Measurements from ENCODE around the gene NR4A2.
A peak's percentile ranks its signal among the peaks of the same experiment; 100 is the strongest.

The NR4A2 gene

DNA sequence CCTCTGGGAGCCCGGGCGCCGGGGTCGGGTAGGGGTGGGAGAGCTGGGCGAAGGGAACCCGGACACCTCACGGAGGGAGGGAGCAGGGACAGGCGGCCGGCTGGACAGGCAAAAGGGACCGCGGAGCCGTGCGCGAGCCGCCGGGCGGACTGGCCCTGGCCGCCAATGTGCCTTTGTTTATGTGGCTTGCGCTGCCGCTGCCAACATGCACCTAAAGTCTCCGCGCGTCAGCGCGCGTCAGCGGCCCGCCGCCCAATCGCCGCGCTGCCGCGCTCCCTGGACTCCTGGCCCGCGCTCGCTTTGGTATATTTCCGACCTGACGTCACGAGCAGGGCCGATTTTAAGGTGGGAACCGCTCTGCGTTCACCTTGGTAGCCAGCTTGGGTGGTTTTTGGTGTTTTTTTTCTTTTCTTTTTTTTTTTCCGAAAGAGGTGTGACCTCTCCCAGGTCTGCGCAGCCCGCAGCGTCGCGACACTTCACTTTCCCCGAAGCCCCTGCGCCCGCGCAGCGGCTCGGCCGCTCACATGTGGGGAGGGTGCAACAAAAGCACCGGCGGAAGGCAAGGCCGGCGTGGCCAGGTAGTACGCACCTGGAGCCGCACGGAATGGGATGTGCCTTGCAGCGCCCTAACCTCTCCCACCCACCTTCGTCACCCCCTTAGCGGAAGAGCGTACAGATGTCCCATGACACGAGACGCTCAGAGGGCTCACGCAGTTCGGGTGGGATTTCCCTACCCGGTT is at the start of gene NR4A2 (continued):
- TF ChIP-seq, protein P1, sequence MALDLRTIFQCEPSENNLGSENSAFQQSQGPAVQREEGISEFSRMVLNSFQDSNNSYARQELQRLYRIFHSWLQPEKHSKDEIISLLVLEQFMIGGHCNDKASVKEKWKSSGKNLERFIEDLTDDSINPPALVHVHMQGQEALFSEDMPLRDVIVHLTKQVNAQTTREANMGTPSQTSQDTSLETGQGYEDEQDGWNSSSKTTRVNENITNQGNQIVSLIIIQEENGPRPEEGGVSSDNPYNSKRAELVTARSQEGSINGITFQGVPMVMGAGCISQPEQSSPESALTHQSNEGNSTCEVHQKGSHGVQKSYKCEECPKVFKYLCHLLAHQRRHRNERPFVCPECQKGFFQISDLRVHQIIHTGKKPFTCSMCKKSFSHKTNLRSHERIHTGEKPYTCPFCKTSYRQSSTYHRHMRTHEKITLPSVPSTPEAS (tag by site-specific recombination; IDR thresholded peaks at IDR 0.05), result no peak; the same call in 1 of the 2 replicates
- TF ChIP-seq SP2 (tag by site-specific recombination; IDR thresholded peaks at IDR 0.05) (peak; percentile 87), ZNF184 (tag by site-specific recombination; IDR thresholded peaks at IDR 0.05) (no peak), ZNF335 (tag by site-specific recombination; conservative IDR thresholded peaks at IDR 0.05) (peak; percentile 84), MEIS1 (CRISPR knock-in tag; IDR thresholded peaks at IDR 0.05; ENCODE audit: borderline replicate concordance) (no peak), ZNF791 (tag by site-specific recombination; IDR thresholded peaks at IDR 0.05) (no peak), TRIM28 (IDR thresholded peaks at IDR 0.05; ENCODE audit: borderline replicate concordance, low read length) (no peak), ZNF785 (tag by site-specific recombination; IDR thresholded peaks at IDR 0.05) (no peak), GLIS1 (tag by site-specific recombination; IDR thresholded peaks at IDR 0.05) (no peak; the same call in 1 of the 2 replicates), IKZF3 (tag by site-specific recombination; IDR thresholded peaks at IDR 0.05) (no peak), GFI1B (tag by site-specific recombination; IDR thresholded peaks at IDR 0.05) (no peak), ZFP69B (tag by site-specific recombination; IDR thresholded peaks at IDR 0.05) (0 out of 2 replicates have a peak, but pooled peaks have one; percentile 38), KLF7 (tag by site-specific recombination; IDR thresholded peaks at IDR 0.05; ENCODE audit: borderline replicate concordance) (no peak), ZNF341 (tag by site-specific recombination; IDR thresholded peaks at IDR 0.05; ENCODE audit: low read depth) (peak; percentile 81), ZNF391 (tag by site-specific recombination; IDR thresholded peaks at IDR 0.05; ENCODE audit: borderline replicate concordance, low read depth) (no peak), ZNF2 (tag by site-specific recombination; IDR thresholded peaks at IDR 0.05) (0 out of 2 replicates have a peak, but pooled peaks have one; percentile 36)
- TF ChIP-seq, protein P2, sequence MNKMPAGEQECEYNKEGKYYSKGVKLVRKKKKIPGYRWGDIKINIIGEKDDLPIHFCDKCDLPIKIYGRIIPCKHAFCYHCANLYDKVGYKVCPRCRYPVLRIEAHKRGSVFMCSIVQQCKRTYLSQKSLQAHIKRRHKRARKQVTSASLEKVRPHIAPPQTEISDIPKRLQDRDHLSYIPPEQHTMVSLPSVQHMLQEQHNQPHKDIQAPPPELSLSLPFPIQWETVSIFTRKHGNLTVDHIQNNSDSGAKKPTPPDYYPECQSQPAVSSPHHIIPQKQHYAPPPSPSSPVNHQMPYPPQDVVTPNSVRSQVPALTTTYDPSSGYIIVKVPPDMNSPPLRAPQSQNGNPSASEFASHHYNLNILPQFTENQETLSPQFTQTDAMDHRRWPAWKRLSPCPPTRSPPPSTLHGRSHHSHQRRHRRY (tag by site-specific recombination; IDR thresholded peaks at IDR 0.05), result no peak
- TF ChIP-seq, protein P3, sequence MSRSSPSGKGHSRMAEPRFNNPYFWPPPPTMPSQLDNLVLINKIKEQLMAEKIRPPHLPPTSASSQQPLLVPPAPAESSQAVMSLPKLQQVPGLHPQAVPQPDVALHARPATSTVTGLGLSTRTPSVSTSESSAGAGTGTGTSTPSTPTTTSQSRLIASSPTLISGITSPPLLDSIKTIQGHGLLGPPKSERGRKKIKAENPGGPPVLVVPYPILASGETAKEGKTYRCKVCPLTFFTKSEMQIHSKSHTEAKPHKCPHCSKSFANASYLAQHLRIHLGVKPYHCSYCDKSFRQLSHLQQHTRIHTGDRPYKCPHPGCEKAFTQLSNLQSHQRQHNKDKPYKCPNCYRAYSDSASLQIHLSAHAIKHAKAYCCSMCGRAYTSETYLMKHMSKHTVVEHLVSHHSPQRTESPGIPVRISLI (tag by site-specific recombination; IDR thresholded peaks at IDR 0.05), result peak; percentile 92
- TF ChIP-seq, protein P4, sequence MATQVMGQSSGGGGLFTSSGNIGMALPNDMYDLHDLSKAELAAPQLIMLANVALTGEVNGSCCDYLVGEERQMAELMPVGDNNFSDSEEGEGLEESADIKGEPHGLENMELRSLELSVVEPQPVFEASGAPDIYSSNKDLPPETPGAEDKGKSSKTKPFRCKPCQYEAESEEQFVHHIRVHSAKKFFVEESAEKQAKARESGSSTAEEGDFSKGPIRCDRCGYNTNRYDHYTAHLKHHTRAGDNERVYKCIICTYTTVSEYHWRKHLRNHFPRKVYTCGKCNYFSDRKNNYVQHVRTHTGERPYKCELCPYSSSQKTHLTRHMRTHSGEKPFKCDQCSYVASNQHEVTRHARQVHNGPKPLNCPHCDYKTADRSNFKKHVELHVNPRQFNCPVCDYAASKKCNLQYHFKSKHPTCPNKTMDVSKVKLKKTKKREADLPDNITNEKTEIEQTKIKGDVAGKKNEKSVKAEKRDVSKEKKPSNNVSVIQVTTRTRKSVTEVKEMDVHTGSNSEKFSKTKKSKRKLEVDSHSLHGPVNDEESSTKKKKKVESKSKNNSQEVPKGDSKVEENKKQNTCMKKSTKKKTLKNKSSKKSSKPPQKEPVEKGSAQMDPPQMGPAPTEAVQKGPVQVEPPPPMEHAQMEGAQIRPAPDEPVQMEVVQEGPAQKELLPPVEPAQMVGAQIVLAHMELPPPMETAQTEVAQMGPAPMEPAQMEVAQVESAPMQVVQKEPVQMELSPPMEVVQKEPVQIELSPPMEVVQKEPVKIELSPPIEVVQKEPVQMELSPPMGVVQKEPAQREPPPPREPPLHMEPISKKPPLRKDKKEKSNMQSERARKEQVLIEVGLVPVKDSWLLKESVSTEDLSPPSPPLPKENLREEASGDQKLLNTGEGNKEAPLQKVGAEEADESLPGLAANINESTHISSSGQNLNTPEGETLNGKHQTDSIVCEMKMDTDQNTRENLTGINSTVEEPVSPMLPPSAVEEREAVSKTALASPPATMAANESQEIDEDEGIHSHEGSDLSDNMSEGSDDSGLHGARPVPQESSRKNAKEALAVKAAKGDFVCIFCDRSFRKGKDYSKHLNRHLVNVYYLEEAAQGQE (tag by site-specific recombination; IDR thresholded peaks at IDR 0.05), result no peak
- TF ChIP-seq, protein P5, sequence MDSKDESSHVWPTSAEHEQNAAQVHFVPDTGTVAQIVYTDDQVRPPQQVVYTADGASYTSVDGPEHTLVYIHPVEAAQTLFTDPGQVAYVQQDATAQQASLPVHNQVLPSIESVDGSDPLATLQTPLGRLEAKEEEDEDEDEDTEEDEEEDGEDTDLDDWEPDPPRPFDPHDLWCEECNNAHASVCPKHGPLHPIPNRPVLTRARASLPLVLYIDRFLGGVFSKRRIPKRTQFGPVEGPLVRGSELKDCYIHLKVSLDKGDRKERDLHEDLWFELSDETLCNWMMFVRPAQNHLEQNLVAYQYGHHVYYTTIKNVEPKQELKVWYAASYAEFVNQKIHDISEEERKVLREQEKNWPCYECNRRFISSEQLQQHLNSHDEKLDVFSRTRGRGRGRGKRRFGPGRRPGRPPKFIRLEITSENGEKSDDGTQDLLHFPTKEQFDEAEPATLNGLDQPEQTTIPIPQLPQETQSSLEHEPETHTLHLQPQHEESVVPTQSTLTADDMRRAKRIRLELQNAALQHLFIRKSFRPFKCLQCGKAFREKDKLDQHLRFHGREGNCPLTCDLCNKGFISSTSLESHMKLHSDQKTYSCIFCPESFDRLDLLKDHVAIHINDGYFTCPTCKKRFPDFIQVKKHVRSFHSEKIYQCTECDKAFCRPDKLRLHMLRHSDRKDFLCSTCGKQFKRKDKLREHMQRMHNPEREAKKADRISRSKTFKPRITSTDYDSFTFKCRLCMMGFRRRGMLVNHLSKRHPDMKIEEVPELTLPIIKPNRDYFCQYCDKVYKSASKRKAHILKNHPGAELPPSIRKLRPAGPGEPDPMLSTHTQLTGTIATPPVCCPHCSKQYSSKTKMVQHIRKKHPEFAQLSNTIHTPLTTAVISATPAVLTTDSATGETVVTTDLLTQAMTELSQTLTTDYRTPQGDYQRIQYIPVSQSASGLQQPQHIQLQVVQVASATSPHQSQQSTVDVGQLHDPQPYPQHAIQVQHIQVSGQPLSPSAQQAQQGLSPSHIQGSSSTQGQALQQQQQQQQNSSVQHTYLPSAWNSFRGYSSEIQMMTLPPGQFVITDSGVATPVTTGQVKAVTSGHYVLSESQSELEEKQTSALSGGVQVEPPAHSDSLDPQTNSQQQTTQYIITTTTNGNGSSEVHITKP (tag by site-specific recombination; IDR thresholded peaks at IDR 0.05), result peak; percentile 96
- TF ChIP-seq, protein P6, sequence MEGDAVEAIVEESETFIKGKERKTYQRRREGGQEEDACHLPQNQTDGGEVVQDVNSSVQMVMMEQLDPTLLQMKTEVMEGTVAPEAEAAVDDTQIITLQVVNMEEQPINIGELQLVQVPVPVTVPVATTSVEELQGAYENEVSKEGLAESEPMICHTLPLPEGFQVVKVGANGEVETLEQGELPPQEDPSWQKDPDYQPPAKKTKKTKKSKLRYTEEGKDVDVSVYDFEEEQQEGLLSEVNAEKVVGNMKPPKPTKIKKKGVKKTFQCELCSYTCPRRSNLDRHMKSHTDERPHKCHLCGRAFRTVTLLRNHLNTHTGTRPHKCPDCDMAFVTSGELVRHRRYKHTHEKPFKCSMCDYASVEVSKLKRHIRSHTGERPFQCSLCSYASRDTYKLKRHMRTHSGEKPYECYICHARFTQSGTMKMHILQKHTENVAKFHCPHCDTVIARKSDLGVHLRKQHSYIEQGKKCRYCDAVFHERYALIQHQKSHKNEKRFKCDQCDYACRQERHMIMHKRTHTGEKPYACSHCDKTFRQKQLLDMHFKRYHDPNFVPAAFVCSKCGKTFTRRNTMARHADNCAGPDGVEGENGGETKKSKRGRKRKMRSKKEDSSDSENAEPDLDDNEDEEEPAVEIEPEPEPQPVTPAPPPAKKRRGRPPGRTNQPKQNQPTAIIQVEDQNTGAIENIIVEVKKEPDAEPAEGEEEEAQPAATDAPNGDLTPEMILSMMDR (tag by site-specific recombination; IDR thresholded peaks at IDR 0.05), result peak; percentile 11; the same call in 1 of the 2 replicates
